Transverse colon (tissue), 4 donors: ENCODE results near the gene CLCNKA. TPM values are rescaled to one million over a fixed set of nuclear protein-coding genes. Genes with fewer than 3 reads are reported as not detected.
"Not testable (repeated sequence)": the region's sequence is repeated elsewhere in the genome, so short reads cannot be mapped to it uniquely, and the experiment has no call there.

ENCODE experiments used
- DNase-seq: peaks from one replicate; pipeline ENCODE4 v3.0.0-alpha.2; 2019
- H3K27ac ChIP-seq, 4 donors: fragments of 200-600 bp; sonication (generic); 2 replicates each; pipeline ENCODE4 v1.5.1; 2016 to 2018; ENCODE audit warnings: inconsistent platforms in 4 of 4
- H3K27me3 ChIP-seq: fragments of 200-600 bp; sonication (generic); 2 replicates; pipeline ENCODE4 v1.5.1; 2017; ENCODE audit warnings: inconsistent platforms
- H3K36me3 ChIP-seq, 4 donors: fragments of 200-600 bp; sonication (generic); 2 replicates each; pipeline ENCODE4 v1.5.1; 2017 to 2019; ENCODE audit warnings: inconsistent platforms in 4 of 4
- H3K4me1 ChIP-seq, 4 donors: fragments of 200-600 bp; sonication (generic); 2 replicates each; pipeline ENCODE4 v1.5.1; 2017 to 2020; ENCODE audit warnings: inconsistent platforms in 4 of 4
- H3K4me3 ChIP-seq, 4 donors: fragments of 200-600 bp; sonication (generic); 1 replicate in 1 of 4; 2 replicates in 3 of 4; pipeline versions ENCODE4 v1.5.1 to v1.6.1; 2017 to 2019; ENCODE audit warnings: inconsistent platforms in 4 of 4
- H3K9me3 ChIP-seq, 2 donors: fragments of 200-600 bp; sonication (generic); 2 replicates each; pipeline ENCODE4 v1.5.1; 2017 to 2019; ENCODE audit warnings: inconsistent platforms in 2 of 2
- CTCF ChIP-seq, 5 experiments: fragments of 200-600 bp in 3 of 5; fragments of 450-650 bp in 2 of 5; sonication (generic) in 3 of 5; IDR thresholded peaks; 1 replicate in 2 of 5; 2 replicates in 3 of 5; pipeline ENCODE4 v1.5.1; 2016 to 2017; ENCODE audit warnings: antibody characterized with exemption in 5 of 5, inconsistent platforms in 3 of 5, mild to moderate bottlenecking in 2 of 5, moderate library complexity in 1 of 5
- EP300 ChIP-seq: sonication (generic); formaldehyde crosslinking; IDR thresholded peaks from one replicate; pipeline ENCODE4 v1.6.1; 2017; ENCODE audit warnings: antibody characterized with exemption, low read depth
- POLR2A ChIP-seq: fragments of 450-650 bp; IDR thresholded peaks from one replicate; pipeline ENCODE4 v1.6.1; 2016; ENCODE audit warnings: antibody characterized with exemption, mild to moderate bottlenecking, moderate library complexity
- POLR2AphosphoS5 ChIP-seq, 3 donors: sonication (generic); formaldehyde crosslinking; IDR thresholded peaks; one replicate each; pipeline ENCODE4 v1.6.1; 2016; ENCODE audit warnings: antibody characterized with exemption in 3 of 3
- WGBS, 2 donors: methylation state at CpG; one replicate each; pipeline ENCODE4 v1.1.5; 2018; ENCODE audit warnings: low coverage in 1 of 2; 5-methylcytosine and 5-hydroxymethylcytosine counted together
- in situ Hi-C, 4 donors: fragments of 200-750 bp; cut with MboI; loops; one replicate each; pipeline versions ENCODE4 v1.15.0 to v1.15.1; 2017; ENCODE audit warnings: low sequenced_read_pairs in 3 of 4, low pct_ligation_motif_present in 1 of 4, low pct_unique_long_range_greater_than_20kb in 1 of 4
- intact Hi-C: fragments of 100-400 bp; cut with DNase I; formaldehyde crosslinking; loops from one replicate; pipeline ENCODE4 v1.15.1; 2023; ENCODE audit warnings: low total_unique reads
- total RNA-seq, 4 donors: library from RNA; depleted of rRNA; stranded (reverse); fragments of >200 nt; gene quantifications; one replicate each; pipeline ENCODE4 v1.1.0, GENCODE V29; 2016

Gene CLCNKA
- total RNA-seq, 4 donors from 2014 or later, result 0.68 to 21.7 (median 0.79) TPM; not detected in 1

- 58% methylated on average over 2 of the region's 3 CpGs; no CpG with 5 or more reads in 1 of the 2 donors for WGBS, 2 donors
- Histone ChIP-seq H3K4me1 (peaks cover 0 to 3% (median 0%) of the 10 kb centered on the region in 4 donors), H3K4me3 (no peak overlapping the region), H3K9me3 (no peaks in the 10 kb centered on the region), H3K36me3 (no peaks in the 10 kb centered on the region), H3K27me3 (peaks cover 4% of the 10 kb centered on the region), H3K27ac (no peak overlapping the region)
- in situ Hi-C loops (no loop called here), intact Hi-C loops (no loop called here)
- no peak for DNase-seq
- TF ChIP-seq CTCF (IDR thresholded peaks at IDR 0.05), result no peak
- TF ChIP-seq POLR2AphosphoS5 (IDR thresholded peaks at IDR 0.05), result no peak
- TF ChIP-seq EP300, result no peak
- no peak for TF ChIP-seq POLR2A
Observed at GRCh38 chr1:16061266-16061665, 39.4 kb downstream of the CLCNKA start.

- intact Hi-C loops, H3K27ac ChIP-seq, in situ Hi-C loops, H3K4me3 ChIP-seq, DNase-seq, H3K36me3 ChIP-seq, H3K27me3 ChIP-seq, H3K4me1 ChIP-seq, H3K9me3 ChIP-seq: not testable (repeated sequence)
- WGBS, 2 donors, result 62% methylated on average over 6 of the region's 18 CpGs; no CpG with 5 or more reads in 1 of the 2 donors
Observed at GRCh38 chr1:16061989-16062686, 40.3 kb downstream of the CLCNKA start.

DNA sequence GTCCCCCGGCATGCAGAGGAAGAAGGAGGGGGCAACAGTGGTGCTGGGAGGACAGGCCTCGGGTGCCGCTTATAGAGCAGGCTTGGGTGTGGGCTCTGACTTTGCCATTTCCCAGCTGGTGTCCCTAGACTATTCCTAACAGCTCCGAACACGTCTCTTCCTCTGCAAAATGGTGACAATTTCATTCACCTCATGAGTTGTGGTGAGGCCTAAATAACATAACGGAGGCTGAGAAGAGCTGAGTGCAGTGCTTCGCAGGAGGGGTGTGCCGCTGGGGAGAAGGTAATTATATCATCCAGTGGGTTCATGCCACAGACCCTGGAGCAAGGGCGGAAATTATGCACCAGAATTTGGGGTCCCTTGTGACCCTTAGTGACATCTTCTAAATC, 40.8 kb downstream of the CLCNKA start:
- DNase-seq, in situ Hi-C loops, H3K36me3 ChIP-seq, intact Hi-C loops, H3K4me3 ChIP-seq, H3K4me1 ChIP-seq, H3K27ac ChIP-seq, H3K27me3 ChIP-seq, H3K9me3 ChIP-seq: not testable (repeated sequence)
- WGBS, 2 donors, result 82 to 93% methylated on average over 9 of the region's 9 CpGs

- in situ Hi-C loops, result no loop called here
- 88 to 90% methylated on average over 3 to 15 of the region's 15 CpGs for WGBS, 2 donors
- no peak overlapping the region for H3K27ac ChIP-seq
- DNase-seq, result no peak
- no peak for TF ChIP-seq POLR2AphosphoS5 (IDR thresholded peaks at IDR 0.05)
- TF ChIP-seq POLR2A, result no peak
- TF ChIP-seq CTCF (IDR thresholded peaks at IDR 0.05), result no peak
- no peak for TF ChIP-seq EP300
- H3K27me3 ChIP-seq, result no peaks in the 10 kb centered on the region
- H3K36me3 ChIP-seq, result no peaks in the 10 kb centered on the region
- intact Hi-C loops, result no loop called here
- H3K9me3 ChIP-seq, result no peaks in the 10 kb centered on the region
- peaks cover 0 to 3% (median 0%) of the 10 kb centered on the region in 4 donors for H3K4me1 ChIP-seq
- no peak overlapping the region for H3K4me3 ChIP-seq
Observed at GRCh38 chr1:16063226-16063829, 41.5 kb downstream of the CLCNKA start.

GRCh38 chr1:16063921-16064320, 42.1 kb downstream of the CLCNKA start:
- DNase-seq, result no peak
- H3K9me3 ChIP-seq, result no peaks in the 10 kb centered on the region
- peaks cover 0 to 3% (median 0%) of the 10 kb centered on the region in 4 donors for H3K4me1 ChIP-seq
- intact Hi-C loops (no loop called here), in situ Hi-C loops (no loop called here)
- H3K4me3 ChIP-seq, result no peak overlapping the region
- 67 to 91% methylated on average over 3 to 9 of the region's 9 CpGs for WGBS, 2 donors
- no peaks in the 10 kb centered on the region for H3K27me3 ChIP-seq
- H3K36me3 ChIP-seq, result no peaks in the 10 kb centered on the region
- TF ChIP-seq POLR2AphosphoS5 (IDR thresholded peaks at IDR 0.05) (no peak), POLR2A (no peak), CTCF (IDR thresholded peaks at IDR 0.05) (no peak), EP300 (no peak)
- H3K27ac ChIP-seq, result no peak overlapping the region
